ENCODE measurements around the gene SIX1.

GRCh38 chr14:60621386-60621785, 27.9 kb downstream of the SIX1 start:
- TF ChIP-seq EZH2 (IDR thresholded peaks at IDR 0.05; ENCODE audit: insufficient read depth, poor library complexity, severe bottlenecking) (no peak), EZH2phosphoT487 (IDR thresholded peaks at IDR 0.05; ENCODE audit: insufficient read depth, low read depth) (no peak)
